HG03565 (cell line): ENCODE results near the gene SERINC5.

Experiments
- ATAC-seq: cut with Tn5 transposase; IDR thresholded peaks from one replicate; pipeline ENCODE4 v1.9.1; 2021; ENCODE audit warnings: mild to moderate bottlenecking, moderate library complexity; ENCODE audit not compliant: unreplicated experiment

Gene SERINC5

DNA sequence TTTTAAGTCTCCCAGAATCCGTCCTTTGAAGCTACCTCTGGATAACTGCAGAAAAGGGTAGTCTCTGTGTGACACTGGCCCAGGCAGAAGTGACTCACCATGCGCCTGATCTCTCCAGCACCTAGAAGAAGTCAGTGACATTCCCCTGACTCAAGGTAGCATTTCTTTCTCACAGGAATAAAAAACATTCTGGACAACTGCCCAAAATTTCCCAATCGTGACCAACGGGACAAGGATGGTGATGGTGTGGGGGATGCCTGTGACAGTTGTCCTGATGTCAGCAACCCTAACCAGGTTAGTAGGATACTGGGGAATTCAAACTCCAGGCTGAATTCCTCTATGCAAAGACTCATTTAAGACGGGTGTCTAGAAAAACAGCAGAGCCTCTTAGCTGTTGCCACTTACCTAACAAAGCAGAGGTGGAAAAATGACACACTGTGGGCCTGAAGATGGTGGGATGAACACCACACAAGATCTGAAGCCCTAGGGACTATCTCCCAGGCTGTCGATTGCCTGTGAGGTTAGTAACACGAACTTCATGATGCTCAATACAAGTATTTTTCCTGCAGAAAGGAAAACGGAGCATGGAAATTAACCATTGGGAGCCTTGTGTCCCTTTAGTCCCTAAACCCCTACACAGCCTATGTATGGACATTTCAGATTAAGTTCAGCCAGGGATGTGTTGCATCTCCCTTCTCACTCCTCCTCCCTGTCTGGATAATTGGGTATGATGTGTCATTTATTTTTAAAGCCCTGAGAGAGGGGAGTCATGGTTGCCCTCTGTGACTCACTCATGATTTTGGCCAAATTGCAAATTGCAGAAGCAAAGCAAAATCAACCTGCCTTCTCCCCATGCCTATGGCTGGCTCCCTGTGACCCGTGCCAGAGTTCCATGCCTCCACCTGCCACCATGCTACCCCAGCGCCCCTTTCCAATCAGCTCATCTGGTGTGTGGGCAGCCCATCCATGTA, 183.5 kb downstream of the SERINC5 start:
- no peak for ATAC-seq

GRCh38 chr5:80071510-80072021, 184.3 kb downstream of the SERINC5 start:
- ATAC-seq = no peak

DNA sequence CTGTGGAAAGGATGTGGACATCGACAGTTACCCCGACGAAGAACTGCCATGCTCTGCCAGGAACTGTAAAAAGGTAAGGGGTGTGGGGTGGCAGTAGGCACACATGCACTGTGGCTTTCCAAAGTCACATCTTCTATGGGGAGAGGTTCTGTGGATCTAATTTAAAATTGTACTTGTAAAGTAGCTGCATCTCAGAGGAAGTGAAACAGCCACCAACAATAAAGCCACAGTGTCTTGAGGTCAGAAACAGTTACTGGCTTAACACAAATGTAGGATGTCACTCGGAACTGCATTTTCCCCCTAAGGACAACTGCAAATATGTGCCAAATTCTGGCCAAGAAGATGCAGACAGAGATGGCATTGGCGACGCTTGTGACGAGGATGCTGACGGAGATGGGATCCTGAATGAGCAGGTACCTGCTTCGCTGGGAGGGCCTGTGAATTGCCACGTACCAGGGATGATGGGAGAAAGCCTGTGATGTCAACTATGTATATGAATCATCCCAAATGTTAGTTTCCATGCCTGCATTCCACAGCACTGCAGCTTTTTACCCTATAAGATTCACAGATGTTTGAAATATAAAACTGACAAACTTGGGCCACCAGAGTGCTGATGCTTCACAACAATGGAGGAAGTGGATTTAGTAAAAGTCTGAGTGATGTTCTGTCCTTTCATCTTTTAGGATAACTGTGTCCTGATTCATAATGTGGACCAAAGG, 185.4 kb downstream of the SERINC5 start:
- ATAC-seq = peak; percentile 49

GRCh38 chr5:80069918-80070318, 185.9 kb downstream of the SERINC5 start:
- ATAC-seq = no peak

DNA sequence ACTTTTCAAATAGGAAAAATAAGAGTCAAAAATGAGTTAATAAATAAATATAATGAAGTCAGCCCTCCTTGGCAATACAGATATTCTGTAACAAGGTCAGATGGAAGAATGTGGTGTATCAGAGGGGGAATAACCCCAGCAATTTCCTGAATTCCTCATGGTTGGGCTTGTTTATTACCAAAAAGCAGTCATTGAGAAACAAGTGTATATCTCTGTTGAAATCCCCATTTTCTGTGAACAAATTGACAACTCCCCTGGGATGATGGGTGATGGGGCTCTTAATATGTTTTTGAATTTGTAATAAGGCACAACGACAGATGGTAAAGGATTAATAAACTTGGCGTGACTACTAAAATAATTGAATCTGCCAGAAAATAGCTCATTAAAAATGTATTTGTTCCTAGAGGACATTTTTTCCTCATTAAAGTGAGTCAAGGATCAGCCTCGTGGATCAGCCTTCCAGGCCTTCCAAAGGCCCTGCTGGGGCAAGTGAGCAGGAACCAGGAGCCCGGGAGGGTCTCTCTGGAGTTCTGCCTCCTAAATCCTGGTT, 186.5 kb downstream of the SERINC5 start:
- ATAC-seq = no peak

DNA sequence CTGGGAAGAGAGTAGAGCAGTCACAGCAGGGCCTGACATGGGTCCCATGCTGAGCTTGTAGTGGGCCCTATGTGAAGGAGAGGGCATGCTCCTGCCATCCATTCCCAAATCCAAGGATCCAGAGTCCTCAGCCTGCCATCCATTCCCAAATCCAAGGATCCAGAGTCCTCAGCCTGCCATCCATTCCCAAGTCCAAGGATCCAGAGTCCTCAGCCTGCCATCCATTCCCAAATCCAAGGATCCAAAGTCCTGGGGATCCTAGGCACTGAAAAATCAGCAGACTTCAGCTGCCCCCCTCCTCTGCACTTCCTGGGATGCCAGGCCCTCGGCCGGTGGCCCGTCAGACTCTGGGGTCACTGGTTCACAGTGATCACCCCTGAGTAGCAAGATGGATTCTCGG, 187.1 kb downstream of the SERINC5 start:
- no peak for ATAC-seq

DNA sequence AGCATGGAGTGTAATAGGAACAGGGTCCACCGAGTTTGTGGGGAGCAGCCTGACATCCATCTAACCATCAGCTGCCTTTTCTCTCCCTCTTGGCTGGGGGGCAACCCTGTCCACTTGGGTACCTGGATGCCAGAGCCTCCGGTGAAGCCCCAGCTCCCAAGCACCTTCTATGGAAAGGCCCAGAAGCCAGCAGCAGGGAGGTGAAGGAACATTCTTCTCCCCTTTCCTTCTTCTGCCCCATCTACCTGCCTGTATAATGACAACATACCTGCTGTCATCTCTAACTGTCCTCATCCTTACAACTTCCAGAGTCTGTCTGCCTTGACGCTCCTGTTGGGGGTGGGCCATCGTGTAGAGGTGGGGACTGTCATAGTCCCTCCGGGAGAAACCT, 187.6 kb downstream of the SERINC5 start:
- no peak for ATAC-seq

GRCh38 chr5:80067531-80068245, 188.2 kb downstream of the SERINC5 start:
- ATAC-seq = no peak

- ATAC-seq = no peak
These were observed 188.8 kb downstream of the SERINC5 start for GRCh38 chr5:80067016-80067415.

DNA sequence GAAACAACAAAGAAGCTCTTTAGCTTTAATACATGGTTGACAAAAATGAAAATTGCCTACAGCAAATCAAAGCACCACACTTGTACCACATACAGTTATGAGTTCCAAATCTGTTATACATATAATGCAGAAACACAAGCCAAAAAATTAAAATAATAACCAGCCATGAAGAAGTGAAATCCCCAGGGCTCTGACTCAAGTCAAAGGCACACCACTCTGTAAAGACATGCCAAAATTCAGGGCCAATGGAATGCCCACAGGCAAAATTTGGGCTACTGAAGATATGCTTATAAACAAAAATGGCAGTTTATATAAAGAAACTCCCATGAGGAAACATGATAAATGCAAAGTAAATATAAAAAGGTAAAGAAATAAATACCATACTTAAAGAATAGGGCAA, 191.7 kb downstream of the SERINC5 start:
- no peak for ATAC-seq
